ENCODE data around the gene UQCR10.
"Not testable (repeated sequence)": the region's sequence is repeated elsewhere in the genome, so short reads cannot be mapped to it uniquely, and the experiment has no call there.

UQCR10 gene

GRCh38 chr22:29737251-29738117 lies 29.7 kb upstream of the UQCR10 start:
- DNase-seq (ENCODE audit: low spot score) = no peak

GRCh38 chr22:29738118-29738815 lies 28.9 kb upstream of the UQCR10 start:
- DNase-seq (ENCODE audit: low spot score) = no peak

DNA sequence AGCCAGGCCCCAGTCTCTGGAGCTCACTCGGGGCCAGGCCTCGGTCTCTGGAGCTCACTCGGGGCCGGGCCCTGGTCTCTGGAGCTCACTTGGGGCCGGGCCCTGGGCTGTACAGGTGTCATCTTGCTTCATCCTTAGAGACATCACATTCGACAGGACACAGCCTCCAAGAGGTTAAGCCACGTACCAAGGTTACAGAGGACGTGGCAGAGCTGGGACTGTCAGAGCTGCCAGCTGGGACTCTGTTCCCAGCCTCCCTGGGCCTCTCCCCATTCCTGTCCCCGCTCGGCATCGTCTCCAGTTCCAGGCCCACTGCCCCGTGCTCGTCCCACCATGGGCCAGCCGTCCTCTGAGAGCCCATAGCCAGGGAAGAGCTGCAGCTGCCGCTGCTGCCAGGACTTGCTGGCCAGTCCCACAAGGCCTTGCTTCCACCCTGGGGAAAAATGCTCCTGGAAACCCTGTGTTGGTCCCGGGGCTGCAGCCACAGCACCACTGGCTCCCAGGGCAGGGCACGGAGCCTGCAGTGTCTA lies 27.8 kb upstream of the UQCR10 start:
- no peak for DNase-seq (ENCODE audit: low spot score)

DNA sequence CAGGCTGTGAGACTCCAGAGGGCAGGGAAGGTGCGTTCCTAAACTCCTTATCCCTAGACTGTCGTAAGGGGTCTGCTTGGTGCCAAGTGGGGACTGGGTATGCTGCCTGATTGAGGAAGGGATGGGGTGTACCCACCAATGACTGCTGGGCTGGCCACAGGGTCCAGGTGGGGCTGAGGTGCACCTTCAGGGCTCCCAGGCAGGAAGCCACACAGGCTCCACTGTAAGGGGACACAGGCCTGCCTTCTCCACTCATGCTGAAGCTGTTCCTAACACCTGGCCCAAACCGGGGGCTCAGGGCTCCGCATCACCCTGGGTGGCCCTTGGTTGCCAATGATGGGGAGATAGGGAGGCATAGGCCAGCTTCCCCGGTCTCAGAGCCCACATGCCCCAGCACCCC lies 27.0 kb upstream of the UQCR10 start:
- no peak for DNase-seq (ENCODE audit: low spot score)

GRCh38 chr22:29741926-29742325 lies 25.2 kb upstream of the UQCR10 start:
- DNase-seq (ENCODE audit: low spot score) = no peak

DNA sequence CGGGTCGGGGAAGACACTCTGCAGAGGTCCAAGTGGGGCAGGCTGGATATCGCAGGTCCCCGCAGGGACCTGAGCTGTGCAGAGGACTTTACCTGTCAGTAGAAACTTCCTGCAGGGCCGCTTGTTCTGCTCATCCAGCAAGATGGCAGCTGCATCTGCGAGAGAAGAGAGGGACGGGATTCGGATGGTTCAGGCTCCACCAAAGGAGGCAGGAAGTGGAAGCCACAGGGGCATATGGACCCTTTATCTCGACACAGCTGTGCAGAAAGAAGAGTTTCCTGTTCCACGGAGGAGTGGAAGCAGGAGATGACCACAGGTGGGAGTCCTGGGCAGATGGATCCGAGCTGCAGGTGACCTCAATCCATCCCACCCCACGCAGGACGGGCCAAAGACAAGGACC lies 24.8 kb upstream of the UQCR10 start:
- DNase-seq (ENCODE audit: low spot score) = no peak

DNA sequence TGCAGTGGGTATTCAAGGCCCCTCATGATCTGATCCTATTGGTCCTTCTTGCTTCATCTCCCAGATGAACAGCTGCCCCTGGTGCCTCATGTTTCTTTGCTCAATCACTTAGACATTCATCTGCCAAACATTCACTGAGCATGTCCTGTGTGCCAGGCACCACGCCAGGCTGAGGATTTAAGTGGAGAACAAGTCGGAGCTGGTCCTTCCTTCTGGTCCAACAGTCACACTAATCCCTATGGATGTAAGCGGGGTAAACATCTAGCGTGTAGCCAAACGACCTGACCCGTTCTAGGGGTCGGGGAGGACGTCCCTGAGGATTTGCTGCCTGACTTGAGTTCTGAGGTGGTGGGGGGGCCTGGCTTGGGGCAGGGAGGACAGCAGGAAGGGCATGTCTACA lies 22.3 kb upstream of the UQCR10 start:
- DNase-seq (ENCODE audit: low spot score) = no peak

DNA sequence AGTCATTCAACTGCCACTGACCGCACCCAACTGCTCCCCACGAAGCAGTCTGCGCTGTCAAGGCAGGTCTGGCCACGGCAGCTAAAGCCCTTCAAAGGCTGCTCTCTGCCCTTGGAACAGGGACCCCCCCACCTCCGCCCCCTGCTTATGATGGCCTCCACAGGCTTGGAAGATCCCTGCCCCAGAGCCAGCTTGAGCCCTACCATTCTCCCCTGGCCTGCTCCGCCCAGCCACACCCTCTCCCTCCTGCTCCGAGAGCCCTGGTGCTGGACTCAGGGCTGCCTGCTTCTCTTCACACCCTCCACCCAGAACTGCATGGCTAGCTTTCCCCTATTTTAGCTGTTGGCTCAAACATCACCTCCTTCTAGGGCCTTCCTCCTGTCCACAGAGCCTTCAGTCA lies 19.3 kb upstream of the UQCR10 start:
- DNase-seq (ENCODE audit: low spot score) = no peak

- no peak for DNase-seq (ENCODE audit: low spot score)
Observed at GRCh38 chr22:29748248-29748893, 18.8 kb upstream of the UQCR10 start.

DNA sequence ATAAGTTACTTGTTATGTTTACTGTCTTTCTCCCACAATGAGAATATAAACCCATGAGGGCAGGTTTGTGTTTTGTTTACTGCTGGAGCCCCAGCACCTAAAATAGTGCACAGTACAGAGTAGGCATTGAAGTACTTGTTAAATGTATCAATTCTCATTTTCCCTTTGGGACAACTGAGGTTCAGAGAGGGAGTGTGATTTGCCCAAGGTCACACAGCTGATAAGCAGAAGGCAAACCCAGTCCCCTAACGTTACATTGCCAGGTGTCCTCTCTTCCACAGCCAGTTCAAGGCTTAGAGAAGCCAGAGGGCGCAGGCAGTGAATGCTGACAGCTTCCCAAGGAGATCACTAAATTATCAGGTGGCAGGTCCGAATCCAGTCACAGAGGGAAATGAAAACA lies 17.1 kb upstream of the UQCR10 start:
- DNase-seq (ENCODE audit: low spot score) = no peak

GRCh38 chr22:29750559-29751538 lies 16.3 kb upstream of the UQCR10 start:
- no peak for DNase-seq (ENCODE audit: low spot score)

DNA sequence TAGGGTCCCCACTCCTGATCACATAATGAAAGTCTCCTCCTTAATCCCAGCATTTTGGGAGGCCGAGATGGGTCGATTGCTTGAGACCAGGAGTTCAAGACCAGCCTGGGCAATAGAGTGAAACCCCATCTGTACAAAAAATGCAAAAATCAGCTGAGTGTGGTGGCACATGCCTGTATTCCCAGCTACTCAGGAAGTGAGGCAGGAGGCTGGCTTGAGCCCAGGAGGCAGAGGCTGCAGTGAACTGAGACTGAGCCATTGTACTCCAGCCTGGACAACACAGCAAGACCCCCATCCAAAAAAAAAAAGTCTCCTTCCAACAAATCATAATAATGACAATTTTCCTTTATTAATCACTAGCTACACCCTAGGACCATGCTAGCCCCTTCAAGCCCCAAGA lies 15.5 kb upstream of the UQCR10 start:
- no peak for DNase-seq (ENCODE audit: low spot score)

- no peak for DNase-seq (ENCODE audit: low spot score)
Observed at GRCh38 chr22:29753808-29754657, 13.1 kb upstream of the UQCR10 start.

DNA sequence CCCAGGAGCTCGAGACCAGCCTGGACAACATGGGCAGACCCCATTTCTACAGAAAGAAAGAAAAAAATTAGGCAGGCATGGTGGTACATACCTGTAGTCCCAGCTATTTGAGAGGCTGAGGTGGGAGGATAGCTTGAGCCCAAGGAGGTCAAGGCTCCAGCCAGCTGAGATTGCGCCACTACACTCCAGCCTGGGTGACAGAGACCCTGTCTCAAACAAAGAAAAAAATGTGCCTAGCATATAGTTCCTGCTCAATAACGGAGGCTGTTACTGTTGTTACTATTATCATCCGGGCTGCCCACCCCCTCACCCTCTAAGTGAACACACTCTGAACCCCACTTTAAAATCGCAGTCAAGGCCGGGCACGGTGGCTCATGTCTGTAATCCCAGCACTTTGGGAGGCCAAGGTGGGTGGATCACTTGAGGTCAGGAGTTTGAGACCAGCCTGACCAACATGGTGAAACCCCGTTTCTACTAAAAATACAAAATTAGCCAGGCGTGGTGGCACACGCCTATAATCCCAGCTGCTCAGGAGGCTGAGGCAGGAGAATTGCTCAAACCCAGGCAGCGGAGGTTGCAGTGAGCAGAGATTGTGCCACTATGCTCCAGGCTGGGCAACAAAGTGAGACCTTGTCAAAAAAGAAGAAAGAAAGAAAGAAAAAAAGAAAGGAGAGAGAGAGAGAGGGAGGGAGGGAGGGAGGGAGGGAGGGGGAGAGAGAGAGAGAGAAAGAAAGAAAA lies 12.3 kb upstream of the UQCR10 start:
- DNase-seq (ENCODE audit: low spot score) = not testable (repeated sequence)

DNA sequence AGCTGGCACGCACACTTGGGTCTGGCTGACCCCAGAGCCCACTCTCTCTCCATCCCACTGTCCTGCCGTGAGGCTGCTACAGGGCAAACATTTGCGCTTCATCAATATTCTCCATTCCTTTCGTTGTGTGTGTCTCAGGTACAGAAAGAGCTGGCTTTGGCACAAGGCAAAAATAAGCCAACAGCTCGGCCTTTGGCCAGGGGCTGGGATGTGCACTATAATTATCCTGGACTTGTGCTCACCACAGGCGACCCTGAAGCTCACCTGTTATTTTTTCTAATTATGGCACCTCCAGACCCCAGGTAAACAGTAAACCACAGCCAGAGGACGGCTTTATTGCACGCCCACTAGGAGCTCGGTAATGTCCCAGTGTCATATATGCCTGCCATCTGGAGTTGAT lies 11.3 kb upstream of the UQCR10 start:
- DNase-seq (ENCODE audit: low spot score) = no peak

- DNase-seq (ENCODE audit: low spot score) = no peak
Observed at GRCh38 chr22:29756341-29756740, 10.8 kb upstream of the UQCR10 start.

GRCh38 chr22:29757096-29757495 lies 10.1 kb upstream of the UQCR10 start:
- DNase-seq (ENCODE audit: low spot score) = no peak

DNA sequence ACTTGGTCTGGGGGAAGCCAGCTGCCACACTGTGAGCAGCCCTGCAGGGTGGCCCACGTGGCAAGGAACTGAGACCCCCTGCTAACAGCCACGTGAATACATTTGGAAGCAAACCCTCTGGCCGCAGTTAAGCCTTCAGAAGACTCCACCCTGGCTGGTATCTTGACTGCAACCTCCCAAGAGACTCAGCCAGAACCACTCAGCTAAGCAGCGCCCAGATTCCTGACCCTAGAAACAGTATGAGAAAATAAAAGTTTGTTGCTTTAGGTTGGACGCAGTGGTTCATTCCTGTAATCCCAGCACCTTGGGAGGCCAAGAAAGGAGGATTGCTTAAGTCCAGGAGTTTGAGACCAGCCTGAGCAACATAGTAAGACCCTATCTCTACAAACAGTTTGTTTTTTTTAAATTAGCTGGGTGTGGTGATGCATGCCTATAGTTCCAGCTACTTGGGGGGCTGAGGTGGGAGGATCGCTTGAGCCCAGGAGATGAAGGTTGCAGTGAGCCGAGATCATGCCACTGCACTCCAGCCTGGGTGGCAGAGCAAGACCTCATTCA lies 9.0 kb upstream of the UQCR10 start:
- no peak for DNase-seq (ENCODE audit: low spot score)

GRCh38 chr22:29758959-29759358 lies 8.2 kb upstream of the UQCR10 start:
- no peak for DNase-seq (ENCODE audit: low spot score)

DNA sequence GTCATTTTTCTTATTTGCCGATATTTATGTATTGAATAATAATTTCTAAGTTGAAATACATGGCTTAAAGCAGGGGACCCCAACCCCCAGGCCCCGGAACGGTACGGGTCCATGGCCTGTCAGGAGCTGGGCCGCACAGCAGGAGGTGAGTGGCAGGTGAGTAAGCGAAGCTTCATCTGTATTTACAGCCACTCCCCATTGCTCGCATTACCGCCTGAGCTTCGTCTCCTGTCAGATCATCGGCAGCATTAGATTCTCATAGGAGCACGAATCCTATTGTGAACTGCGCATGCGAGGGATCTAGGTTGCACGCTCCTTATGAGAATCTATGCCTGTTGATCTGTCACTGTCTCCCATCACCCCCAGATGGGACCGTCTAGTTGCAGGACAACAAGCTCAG lies 4.9 kb upstream of the UQCR10 start:
- DNase-seq (ENCODE audit: low spot score) = no peak
